Vagina (tissue), 2 donors: Measurements from ENCODE around the gene ZNF394.

Experiments used
- CTCF ChIP-seq, 3 experiments: fragments of 450-650 bp in 2 of 3; fragments of 200-600 bp in 1 of 3; sonication (generic) in 1 of 3; IDR thresholded peaks; one replicate each; pipeline ENCODE4 v1.5.1; 2017 to 2019; ENCODE audit warnings: antibody characterized with exemption in 3 of 3, mild to moderate bottlenecking in 2 of 3, moderate library complexity in 2 of 3
- POLR2A ChIP-seq, 2 donors: fragments of 450-650 bp; IDR thresholded peaks; one replicate each; pipeline ENCODE4 v1.6.1; 2017; ENCODE audit warnings: antibody characterized with exemption in 2 of 2, mild to moderate bottlenecking in 2 of 2, moderate library complexity in 2 of 2
- POLR2AphosphoS5 ChIP-seq, 2 donors: sonication (generic); formaldehyde crosslinking; IDR thresholded peaks; one replicate each; pipeline ENCODE4 v1.9.0; 2017; ENCODE audit warnings: antibody characterized with exemption in 2 of 2, mild to moderate bottlenecking in 2 of 2, low read depth in 1 of 2; ENCODE audit not compliant: insufficient read depth in 1 of 2

DNA sequence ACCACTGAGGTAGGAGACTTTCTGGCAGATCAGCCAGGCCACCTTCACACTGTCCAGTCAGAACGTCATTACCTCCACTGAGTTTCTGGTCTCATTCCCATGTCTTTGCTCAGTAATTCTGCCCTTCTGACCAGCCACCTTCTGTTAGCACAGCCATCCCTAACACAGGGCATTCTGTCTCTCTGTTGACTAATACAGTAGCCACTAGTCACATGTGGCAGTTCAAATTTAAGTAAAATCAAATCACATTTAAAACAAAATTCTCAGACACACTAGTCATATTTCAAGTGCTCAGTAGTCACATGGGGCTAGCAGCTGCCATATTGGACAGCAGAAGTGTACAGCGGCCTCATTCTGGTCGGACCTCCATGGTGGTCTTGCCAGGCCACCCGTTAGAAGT lies 54.0 kb downstream of the ZNF394 start:
- TF ChIP-seq CTCF (IDR thresholded peaks at IDR 0.05) = no peak
- no peak for TF ChIP-seq POLR2A (IDR thresholded peaks at IDR 0.05)
- TF ChIP-seq POLR2AphosphoS5 (IDR thresholded peaks at IDR 0.05; ENCODE audit: insufficient read depth in 1 of 2, low read depth in 1 of 2) = no peak
